BLaER1 (cell line): ENCODE data around the gene LDB2.

Source experiments
- H3K27ac ChIP-seq: shearing (Covaris generic); formaldehyde crosslinking; 2 replicates; pipeline ENCODE4 v1.8.1; 2022
- H3K27me3 ChIP-seq: shearing (Covaris generic); formaldehyde crosslinking; 2 replicates; pipeline ENCODE4 v1.8.1; 2022
- H3K36me3 ChIP-seq: shearing (Covaris generic); formaldehyde crosslinking; 2 replicates; pipeline ENCODE4 v1.8.1; 2022
- H3K4me1 ChIP-seq: shearing (Covaris generic); formaldehyde crosslinking; 2 replicates; pipeline ENCODE4 v1.8.1; 2022
- H3K4me2 ChIP-seq: shearing (Covaris generic); formaldehyde crosslinking; 2 replicates; pipeline ENCODE4 v1.8.1; 2022
- H3K4me3 ChIP-seq: shearing (Covaris generic); formaldehyde crosslinking; 2 replicates; pipeline ENCODE4 v1.8.1; 2022
- H3K9ac ChIP-seq: shearing (Covaris generic); formaldehyde crosslinking; 2 replicates; pipeline ENCODE4 v1.8.1; 2022
- H3K9me3 ChIP-seq: shearing (Covaris generic); formaldehyde crosslinking; 2 replicates; pipeline ENCODE4 v1.8.1; 2022
- H4K20me1 ChIP-seq: shearing (Covaris generic); formaldehyde crosslinking; 2 replicates; pipeline ENCODE4 v1.8.1; 2022
- Cebpa-rat ChIP-seq: shearing (Covaris generic); IDR thresholded peaks from 2 replicates; pipeline ENCODE4 v1.8.1; 2022

LDB2 gene

GRCh38 chr4:16693641-16694040 lies 204.8 kb downstream of the LDB2 start:
- H3K4me2 ChIP-seq: no peak overlapping the region
- H3K27me3 ChIP-seq: no peaks in the 10 kb centered on the region
- H3K36me3 ChIP-seq: no peaks in the 10 kb centered on the region
- TF ChIP-seq Cebpa-rat: no peak
- no peaks in the 10 kb centered on the region for H4K20me1 ChIP-seq
- H3K27ac ChIP-seq: no peak overlapping the region
- no peak overlapping the region for H3K9ac ChIP-seq
- no peaks in the 10 kb centered on the region for H3K9me3 ChIP-seq
- no peak overlapping the region for H3K4me3 ChIP-seq
- no peaks in the 10 kb centered on the region for H3K4me1 ChIP-seq

- no peak overlapping the region for H3K27ac ChIP-seq
- no peaks in the 10 kb centered on the region for H3K36me3 ChIP-seq
- H3K4me2 ChIP-seq: no peak overlapping the region
- H3K4me3 ChIP-seq: no peak overlapping the region
- TF ChIP-seq Cebpa-rat: no peak
- H4K20me1 ChIP-seq: no peaks in the 10 kb centered on the region
- no peak overlapping the region for H3K9ac ChIP-seq
- H3K4me1 ChIP-seq: no peaks in the 10 kb centered on the region
- H3K9me3 ChIP-seq: no peaks in the 10 kb centered on the region
- no peaks in the 10 kb centered on the region for H3K27me3 ChIP-seq
These were observed 205.4 kb downstream of the LDB2 start for GRCh38 chr4:16692961-16693506.

GRCh38 chr4:16692524-16692923 lies 205.9 kb downstream of the LDB2 start:
- Histone ChIP-seq H3K27ac (no peak overlapping the region), H3K9me3 (no peaks in the 10 kb centered on the region), H3K9ac (no peak overlapping the region), H3K4me1 (no peaks in the 10 kb centered on the region), H3K27me3 (no peaks in the 10 kb centered on the region), H4K20me1 (no peaks in the 10 kb centered on the region), H3K36me3 (no peaks in the 10 kb centered on the region), H3K4me3 (no peak overlapping the region), H3K4me2 (no peak overlapping the region)
- TF ChIP-seq Cebpa-rat: no peak

- H3K27me3 ChIP-seq: no peaks in the 10 kb centered on the region
- H3K9ac ChIP-seq: no peak overlapping the region
- no peaks in the 10 kb centered on the region for H3K9me3 ChIP-seq
- no peak for TF ChIP-seq Cebpa-rat
- no peaks in the 10 kb centered on the region for H3K36me3 ChIP-seq
- no peak overlapping the region for H3K4me3 ChIP-seq
- no peak overlapping the region for H3K4me2 ChIP-seq
- no peak overlapping the region for H3K27ac ChIP-seq
- no peaks in the 10 kb centered on the region for H3K4me1 ChIP-seq
- no peaks in the 10 kb centered on the region for H4K20me1 ChIP-seq
These were observed 206.4 kb downstream of the LDB2 start for GRCh38 chr4:16692046-16692445.

- no peaks in the 10 kb centered on the region for H3K4me1 ChIP-seq
- TF ChIP-seq Cebpa-rat: no peak
- no peaks in the 10 kb centered on the region for H4K20me1 ChIP-seq
- H3K4me3 ChIP-seq: no peak overlapping the region
- H3K9ac ChIP-seq: no peak overlapping the region
- no peak overlapping the region for H3K27ac ChIP-seq
- no peak overlapping the region for H3K4me2 ChIP-seq
- H3K36me3 ChIP-seq: no peaks in the 10 kb centered on the region
- H3K27me3 ChIP-seq: no peaks in the 10 kb centered on the region
- no peaks in the 10 kb centered on the region for H3K9me3 ChIP-seq
These were observed 207.0 kb downstream of the LDB2 start for GRCh38 chr4:16691450-16691849.

- no peaks in the 10 kb centered on the region for H3K9me3 ChIP-seq
- TF ChIP-seq Cebpa-rat: no peak
- H3K9ac ChIP-seq: no peak overlapping the region
- no peaks in the 10 kb centered on the region for H3K27me3 ChIP-seq
- H3K4me3 ChIP-seq: no peak overlapping the region
- H3K4me2 ChIP-seq: no peak overlapping the region
- H3K27ac ChIP-seq: no peak overlapping the region
- H4K20me1 ChIP-seq: no peaks in the 10 kb centered on the region
- peaks cover 9% of the 10 kb centered on the region for H3K4me1 ChIP-seq
- H3K36me3 ChIP-seq: no peaks in the 10 kb centered on the region
These were observed 210.6 kb downstream of the LDB2 start for GRCh38 chr4:16687845-16688244.

- peaks cover 9% of the 10 kb centered on the region for H3K4me1 ChIP-seq
- H3K4me2 ChIP-seq: no peak overlapping the region
These were observed 211.4 kb downstream of the LDB2 start for GRCh38 chr4:16687011-16687410.

GRCh38 chr4:16686195-16686594 lies 212.2 kb downstream of the LDB2 start:
- no peak overlapping the region for H3K4me3 ChIP-seq
- no peak overlapping the region for H3K4me2 ChIP-seq
- no peak overlapping the region for H3K9ac ChIP-seq
- H3K9me3 ChIP-seq: no peaks in the 10 kb centered on the region
- no peaks in the 10 kb centered on the region for H4K20me1 ChIP-seq
- H3K36me3 ChIP-seq: no peaks in the 10 kb centered on the region
- peaks cover 9% of the 10 kb centered on the region for H3K4me1 ChIP-seq
- TF ChIP-seq Cebpa-rat: no peak
- H3K27ac ChIP-seq: no peak overlapping the region
- H3K27me3 ChIP-seq: no peaks in the 10 kb centered on the region

More at GRCh38 chr4:16687011-16687410, 211.4 kb downstream of the LDB2 start:
- Histone ChIP-seq H3K27ac (no peak overlapping the region), H3K27me3 (no peaks in the 10 kb centered on the region), H3K9me3 (no peaks in the 10 kb centered on the region), H3K36me3 (no peaks in the 10 kb centered on the region), H4K20me1 (no peaks in the 10 kb centered on the region), H3K4me3 (no peak overlapping the region), H3K9ac (no peak overlapping the region)
- no peak for TF ChIP-seq Cebpa-rat

GRCh38 chr4:16685536-16685935 lies 212.9 kb downstream of the LDB2 start:
- TF ChIP-seq Cebpa-rat: no peak
- Histone ChIP-seq H3K27me3 (no peaks in the 10 kb centered on the region), H3K9ac (no peak overlapping the region), H3K27ac (no peak overlapping the region), H3K4me1 (peaks cover 9% of the 10 kb centered on the region), H4K20me1 (no peaks in the 10 kb centered on the region), H3K4me2 (peak overlapping the region; percentile 44), H3K36me3 (no peaks in the 10 kb centered on the region), H3K4me3 (no peak overlapping the region), H3K9me3 (no peaks in the 10 kb centered on the region)

- no peak for TF ChIP-seq Cebpa-rat
- Histone ChIP-seq H3K9me3 (no peaks in the 10 kb centered on the region), H3K27me3 (no peaks in the 10 kb centered on the region), H3K4me2 (peak overlapping the region; percentile 44), H3K4me3 (no peak overlapping the region), H3K4me1 (peaks cover 9% of the 10 kb centered on the region), H3K9ac (no peak overlapping the region), H3K27ac (no peak overlapping the region), H4K20me1 (no peaks in the 10 kb centered on the region), H3K36me3 (no peaks in the 10 kb centered on the region)
These were observed 213.5 kb downstream of the LDB2 start for GRCh38 chr4:16684935-16685334.

GRCh38 chr4:16684097-16684496 lies 214.3 kb downstream of the LDB2 start:
- Histone ChIP-seq H3K9ac (no peak overlapping the region), H3K36me3 (no peaks in the 10 kb centered on the region), H3K27ac (no peak overlapping the region), H4K20me1 (no peaks in the 10 kb centered on the region), H3K4me3 (no peak overlapping the region), H3K4me2 (no peak overlapping the region), H3K4me1 (peaks cover 9% of the 10 kb centered on the region), H3K9me3 (no peaks in the 10 kb centered on the region), H3K27me3 (no peaks in the 10 kb centered on the region)
- TF ChIP-seq Cebpa-rat: no peak
